Gastroesophageal sphincter (tissue), 3 donors: Measurements from ENCODE around the gene EFHC1.

Experiments used
- EP300 ChIP-seq: sonication (generic); formaldehyde crosslinking; IDR thresholded peaks from one replicate; pipeline ENCODE4 v1.6.1; 2017; ENCODE audit warnings: antibody characterized with exemption, mild to moderate bottlenecking
- POLR2A ChIP-seq, 2 donors: fragments of 450-650 bp; IDR thresholded peaks; one replicate each; pipeline ENCODE4 v1.6.1; 2017; ENCODE audit warnings: antibody characterized with exemption in 2 of 2, mild to moderate bottlenecking in 2 of 2, moderate library complexity in 1 of 2
- POLR2AphosphoS5 ChIP-seq: sonication (generic); formaldehyde crosslinking; IDR thresholded peaks from one replicate; pipeline ENCODE4 v1.6.1; 2017; ENCODE audit warnings: antibody characterized with exemption
- TF ChIP-seq, protein P1 (sequence below), 4 experiments: fragments of 200-600 bp in 2 of 4; fragments of 450-650 bp in 2 of 4; sonication (generic) in 1 of 4; IDR thresholded peaks; one replicate each; pipeline ENCODE4 v1.5.1; 2017 to 2019; ENCODE audit warnings: antibody characterized with exemption in 4 of 4, mild to moderate bottlenecking in 2 of 4, moderate library complexity in 2 of 4

GRCh38 chr6:52571099-52571755 lies 151.1 kb downstream of the EFHC1 start:
- TF ChIP-seq, protein P1, sequence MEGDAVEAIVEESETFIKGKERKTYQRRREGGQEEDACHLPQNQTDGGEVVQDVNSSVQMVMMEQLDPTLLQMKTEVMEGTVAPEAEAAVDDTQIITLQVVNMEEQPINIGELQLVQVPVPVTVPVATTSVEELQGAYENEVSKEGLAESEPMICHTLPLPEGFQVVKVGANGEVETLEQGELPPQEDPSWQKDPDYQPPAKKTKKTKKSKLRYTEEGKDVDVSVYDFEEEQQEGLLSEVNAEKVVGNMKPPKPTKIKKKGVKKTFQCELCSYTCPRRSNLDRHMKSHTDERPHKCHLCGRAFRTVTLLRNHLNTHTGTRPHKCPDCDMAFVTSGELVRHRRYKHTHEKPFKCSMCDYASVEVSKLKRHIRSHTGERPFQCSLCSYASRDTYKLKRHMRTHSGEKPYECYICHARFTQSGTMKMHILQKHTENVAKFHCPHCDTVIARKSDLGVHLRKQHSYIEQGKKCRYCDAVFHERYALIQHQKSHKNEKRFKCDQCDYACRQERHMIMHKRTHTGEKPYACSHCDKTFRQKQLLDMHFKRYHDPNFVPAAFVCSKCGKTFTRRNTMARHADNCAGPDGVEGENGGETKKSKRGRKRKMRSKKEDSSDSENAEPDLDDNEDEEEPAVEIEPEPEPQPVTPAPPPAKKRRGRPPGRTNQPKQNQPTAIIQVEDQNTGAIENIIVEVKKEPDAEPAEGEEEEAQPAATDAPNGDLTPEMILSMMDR (IDR thresholded peaks at IDR 0.05): no peak
- TF ChIP-seq POLR2A (IDR thresholded peaks at IDR 0.05): no peak
- no peak for TF ChIP-seq POLR2AphosphoS5
- TF ChIP-seq EP300: no peak
